Suprapubic skin (tissue), 4 donors: ENCODE data around the gene POLE. TPM values are rescaled to one million over a fixed set of nuclear protein-coding genes. Genes with fewer than 3 reads are reported as not detected.

Experiments
- DNase-seq, 2 donors: peaks; one replicate each; pipeline ENCODE4 v3.0.0-alpha.2; 2019; ENCODE audit warnings: low spot score in 2 of 2
- H3K27ac ChIP-seq: fragments of 200-600 bp; sonication (generic); one replicate; pipeline ENCODE4 v1.5.1; 2019
- H3K27me3 ChIP-seq: fragments of 200-600 bp; sonication (generic); one replicate; pipeline ENCODE4 v1.5.1; 2019
- H3K36me3 ChIP-seq: fragments of 200-600 bp; sonication (generic); one replicate; pipeline ENCODE4 v1.5.1; 2019
- H3K4me1 ChIP-seq: fragments of 200-600 bp; sonication (generic); one replicate; pipeline ENCODE4 v1.5.1; 2019
- H3K4me3 ChIP-seq: fragments of 200-600 bp; sonication (generic); one replicate; pipeline ENCODE4 v1.5.1; 2019; ENCODE audit warnings: mild to moderate bottlenecking
- H3K9me3 ChIP-seq: fragments of 200-600 bp; sonication (generic); one replicate; pipeline ENCODE4 v1.5.1; 2019
- EP300 ChIP-seq: sonication (generic); formaldehyde crosslinking; IDR thresholded peaks from one replicate; pipeline ENCODE4 v1.6.1; 2017; ENCODE audit warnings: antibody characterized with exemption
- POLR2A ChIP-seq, 2 donors: fragments of 450-650 bp; IDR thresholded peaks; one replicate each; pipeline ENCODE4 v1.6.1; 2017; ENCODE audit warnings: antibody characterized with exemption in 2 of 2, mild to moderate bottlenecking in 2 of 2, moderate library complexity in 2 of 2
- POLR2AphosphoS5 ChIP-seq, 3 donors: sonication (generic); formaldehyde crosslinking; IDR thresholded peaks; one replicate each; pipeline ENCODE4 v1.6.1; 2017; ENCODE audit warnings: antibody characterized with exemption in 3 of 3
- WGBS: methylation state at CpG from one replicate; pipeline ENCODE4 v1.1.5; 2018; 5-methylcytosine and 5-hydroxymethylcytosine counted together
- total RNA-seq, 4 donors: library from RNA; depleted of rRNA; stranded (reverse); fragments of >200 nt; gene quantifications; one replicate each; pipeline ENCODE4 v1.1.0, GENCODE V29; 2016
- TF ChIP-seq, protein P1 (sequence below), 2 donors: fragments of 200-600 bp in 1 of 2; fragments of 450-650 bp in 1 of 2; sonication (generic) in 1 of 2; IDR thresholded peaks; one replicate each; pipeline ENCODE4 v1.5.1; 2016 to 2019; ENCODE audit warnings: antibody characterized with exemption in 2 of 2, mild to moderate bottlenecking in 1 of 2, moderate library complexity in 1 of 2

The POLE gene
- total RNA-seq, 4 donors from 2014 or later: 34.1 to 130 (median 43.3) TPM

DNA sequence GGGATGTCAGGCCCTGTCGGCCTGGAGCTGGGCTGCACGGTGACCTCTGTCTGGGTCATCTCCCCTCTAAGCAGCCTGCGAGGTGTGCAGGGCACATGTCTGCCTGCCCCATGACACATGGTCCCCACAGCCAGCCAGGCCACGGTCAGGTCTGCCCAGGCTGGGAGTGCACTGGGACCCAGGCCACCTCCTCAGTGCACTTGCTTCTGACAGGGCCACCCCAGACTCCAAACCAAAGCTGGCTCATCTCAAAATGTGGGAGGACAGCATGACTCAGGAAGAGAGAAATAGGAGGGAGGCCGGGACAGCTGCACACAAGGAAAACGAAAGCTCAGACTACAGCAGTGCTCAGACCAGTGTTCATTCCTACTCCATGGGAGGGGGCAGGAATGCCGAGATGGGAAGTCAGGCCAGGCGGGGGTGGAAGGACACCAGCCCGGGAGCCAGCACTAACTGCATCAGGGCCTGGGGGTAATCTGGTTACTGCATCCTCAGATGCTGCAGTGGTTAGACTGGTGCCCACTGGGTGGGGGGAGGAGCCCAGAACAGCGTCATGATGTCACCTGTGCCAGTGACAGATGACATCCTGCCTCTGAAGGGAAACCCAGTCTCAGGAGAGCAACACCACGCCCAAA lies 64.6 kb downstream of the POLE start:
- Histone ChIP-seq H3K4me3 (peak overlapping the region; percentile 11), H3K9me3 (no peaks in the 10 kb centered on the region), H3K4me1 (peaks cover 30% of the 10 kb centered on the region), H3K27ac (no peak overlapping the region), H3K27me3 (peaks cover 35% of the 10 kb centered on the region), H3K36me3 (peaks cover 26% of the 10 kb centered on the region)
- WGBS: 36% methylated on average over 10 of the region's 11 CpGs
- TF ChIP-seq POLR2AphosphoS5 (IDR thresholded peaks at IDR 0.05) (no peak), POLR2A (IDR thresholded peaks at IDR 0.05) (no peak)
- TF ChIP-seq, protein P1, sequence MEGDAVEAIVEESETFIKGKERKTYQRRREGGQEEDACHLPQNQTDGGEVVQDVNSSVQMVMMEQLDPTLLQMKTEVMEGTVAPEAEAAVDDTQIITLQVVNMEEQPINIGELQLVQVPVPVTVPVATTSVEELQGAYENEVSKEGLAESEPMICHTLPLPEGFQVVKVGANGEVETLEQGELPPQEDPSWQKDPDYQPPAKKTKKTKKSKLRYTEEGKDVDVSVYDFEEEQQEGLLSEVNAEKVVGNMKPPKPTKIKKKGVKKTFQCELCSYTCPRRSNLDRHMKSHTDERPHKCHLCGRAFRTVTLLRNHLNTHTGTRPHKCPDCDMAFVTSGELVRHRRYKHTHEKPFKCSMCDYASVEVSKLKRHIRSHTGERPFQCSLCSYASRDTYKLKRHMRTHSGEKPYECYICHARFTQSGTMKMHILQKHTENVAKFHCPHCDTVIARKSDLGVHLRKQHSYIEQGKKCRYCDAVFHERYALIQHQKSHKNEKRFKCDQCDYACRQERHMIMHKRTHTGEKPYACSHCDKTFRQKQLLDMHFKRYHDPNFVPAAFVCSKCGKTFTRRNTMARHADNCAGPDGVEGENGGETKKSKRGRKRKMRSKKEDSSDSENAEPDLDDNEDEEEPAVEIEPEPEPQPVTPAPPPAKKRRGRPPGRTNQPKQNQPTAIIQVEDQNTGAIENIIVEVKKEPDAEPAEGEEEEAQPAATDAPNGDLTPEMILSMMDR (IDR thresholded peaks at IDR 0.05): no peak
- DNase-seq: peak in 1 of 2 donors; percentile 63

DNA sequence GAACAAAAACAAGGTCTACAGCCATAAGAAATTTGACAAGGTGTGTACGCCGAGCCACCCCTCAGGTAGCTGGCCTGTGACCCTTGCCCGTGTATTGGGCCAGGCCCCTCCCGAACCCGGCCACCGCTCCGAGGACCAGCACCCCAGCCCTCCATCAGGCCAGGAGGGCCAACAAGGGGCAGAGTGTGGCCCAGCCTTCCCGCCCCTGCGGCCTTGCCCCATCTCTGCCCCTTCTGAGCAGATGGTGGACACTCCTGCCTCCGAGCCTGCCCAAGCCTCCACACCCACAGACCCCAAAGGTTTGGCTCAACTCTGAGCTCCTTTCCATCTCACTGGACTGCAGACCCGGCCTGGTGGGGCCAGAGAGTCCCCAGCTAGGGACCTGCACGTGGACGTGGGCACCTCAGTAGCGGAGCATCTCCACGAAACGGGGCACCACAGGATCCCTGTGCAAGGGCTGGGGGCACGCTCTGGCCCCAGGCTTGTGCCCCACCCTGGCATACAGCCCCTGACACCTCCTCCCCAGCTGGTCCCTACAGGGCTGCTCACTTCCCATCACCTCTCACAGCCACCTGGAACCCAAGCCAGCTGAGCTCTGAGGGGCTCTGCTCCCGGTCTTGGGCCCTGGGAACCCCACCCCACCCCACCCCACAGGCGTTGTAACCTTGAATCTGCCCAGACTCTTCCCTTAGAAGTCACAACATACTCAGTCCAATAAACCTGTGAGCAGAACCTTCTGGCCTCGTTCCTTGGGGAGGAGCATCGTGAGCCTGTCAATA lies 65.3 kb downstream of the POLE start:
- no peaks in the 10 kb centered on the region for H3K9me3 ChIP-seq
- no peak overlapping the region for H3K4me3 ChIP-seq
- peaks cover 26% of the 10 kb centered on the region for H3K36me3 ChIP-seq
- DNase-seq: no peak
- 76% methylated on average over 7 of the region's 21 CpGs for WGBS
- peaks cover 42% of the 10 kb centered on the region for H3K27me3 ChIP-seq
- peaks cover 30% of the 10 kb centered on the region for H3K4me1 ChIP-seq
- no peak for TF ChIP-seq POLR2AphosphoS5 (IDR thresholded peaks at IDR 0.05)
- TF ChIP-seq, protein P1 (IDR thresholded peaks at IDR 0.05): no peak
- TF ChIP-seq EP300: no peak
- no peak for TF ChIP-seq POLR2A (IDR thresholded peaks at IDR 0.05)
- no peak overlapping the region for H3K27ac ChIP-seq

DNA sequence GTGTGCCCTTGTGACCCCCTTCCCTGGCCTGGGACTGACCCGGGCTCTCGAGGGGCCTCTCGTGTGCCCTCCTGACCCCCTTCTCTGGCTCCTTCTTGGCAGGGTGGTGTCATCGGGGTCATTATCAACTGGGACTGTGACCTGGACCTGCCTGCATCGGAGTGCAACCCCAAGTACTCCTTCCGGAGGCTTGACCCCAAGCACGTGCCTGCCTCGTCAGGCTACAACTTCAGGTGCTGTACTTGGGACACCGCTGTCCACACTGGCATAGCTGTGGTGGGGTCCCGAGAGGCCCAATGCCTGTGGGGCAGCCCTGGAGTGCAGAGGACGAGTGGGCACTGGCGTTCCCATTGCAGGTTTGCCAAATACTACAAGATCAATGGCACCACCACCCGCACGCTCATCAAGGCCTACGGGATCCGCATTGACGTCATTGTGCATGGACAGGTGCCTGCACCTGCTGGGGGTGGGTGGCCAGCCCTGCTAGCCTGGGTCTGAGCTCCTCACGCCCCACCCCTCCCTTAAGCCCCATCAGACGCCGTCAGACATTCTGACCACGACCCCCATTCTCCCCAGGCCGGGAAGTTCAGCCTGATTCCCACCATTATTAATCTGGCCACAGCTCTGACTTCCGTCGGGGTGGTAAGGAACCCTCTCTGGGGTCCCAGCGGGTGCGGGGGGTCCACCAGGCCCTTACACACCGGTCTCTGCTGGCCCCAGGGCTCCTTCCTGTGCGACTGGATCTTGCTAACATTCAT lies 66.1 kb downstream of the POLE start:
- no peak for TF ChIP-seq POLR2A (IDR thresholded peaks at IDR 0.05)
- TF ChIP-seq POLR2AphosphoS5 (IDR thresholded peaks at IDR 0.05): no peak
- TF ChIP-seq, protein P1 (IDR thresholded peaks at IDR 0.05): no peak
- TF ChIP-seq EP300: no peak
- no peak for DNase-seq

DNA sequence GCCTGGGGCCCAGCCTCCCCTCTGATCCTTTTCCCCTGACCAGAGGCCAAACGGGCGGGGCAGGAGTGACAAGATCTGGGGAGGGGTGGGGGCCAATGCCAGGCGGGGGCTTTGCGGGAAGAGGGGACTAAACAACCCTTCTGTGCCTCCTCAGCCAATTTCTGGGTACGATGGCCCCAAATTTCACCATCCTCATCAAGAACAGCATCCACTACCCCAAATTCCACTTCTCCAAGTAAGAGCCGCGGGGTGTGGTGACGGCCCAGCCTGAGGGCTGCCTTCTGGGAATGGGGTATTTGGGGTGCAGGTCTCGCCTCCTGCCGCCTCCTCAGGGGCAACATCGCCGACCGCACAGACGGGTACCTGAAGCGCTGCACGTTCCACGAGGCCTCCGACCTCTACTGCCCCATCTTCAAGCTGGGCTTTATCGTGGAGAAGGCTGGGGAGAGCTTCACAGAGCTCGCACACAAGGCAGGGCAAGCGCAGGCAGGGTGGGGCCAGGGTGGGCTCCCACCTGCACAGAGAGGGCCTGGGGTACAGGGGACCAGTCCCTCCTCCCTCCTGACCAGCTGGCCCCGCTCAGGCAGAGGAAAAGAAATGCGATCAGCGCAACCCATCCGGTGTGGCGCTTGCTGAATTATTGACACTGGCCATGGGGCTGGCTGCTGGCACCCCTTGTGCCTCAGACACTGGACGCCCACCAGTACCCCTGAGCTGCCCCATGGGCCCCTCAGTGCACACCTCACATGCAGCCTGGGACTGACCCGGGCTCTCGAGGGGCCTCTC lies 66.8 kb downstream of the POLE start:
- TF ChIP-seq EP300 (no peak), POLR2AphosphoS5 (IDR thresholded peaks at IDR 0.05) (no peak), POLR2A (IDR thresholded peaks at IDR 0.05) (no peak)
- Histone ChIP-seq H3K9me3 (no peaks in the 10 kb centered on the region), H3K36me3 (peaks cover 17% of the 10 kb centered on the region), H3K27me3 (peaks cover 56% of the 10 kb centered on the region), H3K4me3 (no peak overlapping the region), H3K4me1 (peaks cover 30% of the 10 kb centered on the region), H3K27ac (no peak overlapping the region)
- WGBS: 53% methylated on average over 22 of the region's 29 CpGs
- DNase-seq: no peak

More for the DNA sequence above, 66.1 kb downstream of the POLE start:
- Histone ChIP-seq H3K4me3 (no peak overlapping the region), H3K27me3 (peaks cover 49% of the 10 kb centered on the region), H3K36me3 (peaks cover 25% of the 10 kb centered on the region), H3K9me3 (no peaks in the 10 kb centered on the region), H3K4me1 (peaks cover 30% of the 10 kb centered on the region), H3K27ac (no peak overlapping the region)
- WGBS: 74% methylated on average over 22 of the region's 28 CpGs

DNA sequence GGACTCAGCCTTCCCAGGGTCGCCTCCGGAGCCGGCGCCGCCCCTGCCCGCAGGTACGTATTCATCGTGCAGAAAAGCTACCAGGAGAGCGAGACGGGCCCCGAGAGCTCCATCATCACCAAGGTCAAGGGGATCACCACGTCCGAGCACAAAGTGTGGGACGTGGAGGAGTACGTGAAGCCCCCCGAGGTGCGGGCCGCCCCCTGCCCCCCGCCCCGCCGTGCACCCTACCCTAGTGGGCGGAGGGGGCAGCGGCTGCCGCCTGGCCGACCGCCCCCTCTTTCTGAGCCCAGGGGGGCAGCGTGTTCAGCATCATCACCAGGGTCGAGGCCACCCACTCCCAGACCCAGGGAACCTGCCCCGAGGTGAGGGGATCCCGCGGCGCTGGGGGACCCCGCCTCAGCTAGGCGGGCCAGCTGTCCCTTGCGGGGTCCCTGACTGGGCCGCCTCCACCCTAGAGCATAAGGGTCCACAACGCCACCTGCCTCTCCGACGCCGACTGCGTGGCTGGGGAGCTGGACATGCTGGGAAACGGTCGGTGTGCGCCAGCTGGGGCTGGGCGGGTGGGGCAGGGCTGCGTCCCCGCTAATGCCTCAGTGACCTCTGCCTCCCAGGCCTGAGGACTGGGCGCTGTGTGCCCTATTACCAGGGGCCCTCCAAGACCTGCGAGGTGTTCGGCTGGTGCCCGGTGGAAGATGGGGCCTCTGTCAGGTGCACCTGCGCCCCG lies 67.6 kb downstream of the POLE start:
- DNase-seq: peak in 1 of 2 donors; percentile 56
- peaks cover 30% of the 10 kb centered on the region for H3K4me1 ChIP-seq
- H3K27me3 ChIP-seq: peaks cover 60% of the 10 kb centered on the region
- peaks cover 10% of the 10 kb centered on the region for H3K36me3 ChIP-seq
- H3K27ac ChIP-seq: no peak overlapping the region
- WGBS: 39% methylated on average over 3 of the region's 53 CpGs
- TF ChIP-seq POLR2AphosphoS5 (IDR thresholded peaks at IDR 0.05) (no peak), EP300 (no peak), POLR2A (IDR thresholded peaks at IDR 0.05) (no peak)
- TF ChIP-seq, protein P1 (IDR thresholded peaks at IDR 0.05): no peak
- H3K4me3 ChIP-seq: no peak overlapping the region
- no peaks in the 10 kb centered on the region for H3K9me3 ChIP-seq
